HepG2 (cell line): ENCODE measurements around the gene ZFHX3. TPM values are rescaled to one million over a fixed set of nuclear protein-coding genes. Genes with fewer than 3 reads are reported as not detected.

Experiments
- CEBPG ChIP-seq: IDR thresholded peaks from 2 replicates; pipeline ENCODE4 v1.6.1; 2016
- CHCHD3 ChIP-seq: sonication (generic); formaldehyde crosslinking; IDR thresholded peaks from 2 replicates; pipeline ENCODE4 v1.8.0; 2022; ENCODE audit warnings: mild to moderate bottlenecking, missing genetic modification reagents, moderate library complexity
- ETV5 ChIP-seq: IDR thresholded peaks from 2 replicates; pipeline ENCODE4 v1.6.1; 2018; ENCODE audit warnings: missing biosample characterization, missing genetic modification reagents, inconsistent platforms, borderline replicate concordance
- MAX ChIP-seq: IDR thresholded peaks from 2 replicates; pipeline ENCODE4 v1.6.1; 2012; ENCODE audit warnings: inconsistent platforms
- MTF2 ChIP-seq: sonication (generic); formaldehyde crosslinking; IDR thresholded peaks from 2 replicates; pipeline ENCODE4 v1.5.0; 2020; ENCODE audit warnings: missing genetic modification reagents, borderline replicate concordance
- PPARG ChIP-seq: conservative IDR thresholded peaks from 2 replicates; pipeline ENCODE4 v1.6.1; 2016; ENCODE audit warnings: missing biosample characterization, missing genetic modification reagents
- RERE ChIP-seq: IDR thresholded peaks from 2 replicates; pipeline ENCODE4 v1.6.1; 2016; ENCODE audit warnings: low read depth, missing genetic modification reagents, missing compliant biosample characterization
- UBTF ChIP-seq: sonication (generic); formaldehyde crosslinking; IDR thresholded peaks from 2 replicates; pipeline ENCODE4 v1.4.0; 2020; ENCODE audit warnings: mild to moderate bottlenecking, missing genetic modification reagents
- ZBTB3 ChIP-seq: sonication (generic); formaldehyde crosslinking; IDR thresholded peaks from 2 replicates; pipeline ENCODE4 v1.4.0; 2020; ENCODE audit warnings: low read depth, mild to moderate bottlenecking, moderate library complexity, missing genetic modification reagents, borderline replicate concordance
- ZNF331 ChIP-seq: sonication (generic); formaldehyde crosslinking; IDR thresholded peaks from 2 replicates; pipeline ENCODE4 v1.4.0; 2020; ENCODE audit warnings: missing genetic modification reagents
- ZNF33B ChIP-seq: sonication (generic); formaldehyde crosslinking; IDR thresholded peaks from 2 replicates; pipeline ENCODE4 v1.5.1; 2020; ENCODE audit warnings: mild to moderate bottlenecking, missing genetic modification reagents
- ZNF362 ChIP-seq: sonication (generic); formaldehyde crosslinking; IDR thresholded peaks from 2 replicates; pipeline ENCODE4 v1.4.0; 2020; ENCODE audit warnings: missing genetic modification reagents, mild to moderate bottlenecking, borderline replicate concordance
- ZNF580 ChIP-seq: IDR thresholded peaks from 2 replicates; pipeline ENCODE4 v1.6.1; 2016; ENCODE audit warnings: low read depth, borderline replicate concordance
- ZNF605 ChIP-seq: sonication (generic); formaldehyde crosslinking; IDR thresholded peaks from 2 replicates; pipeline ENCODE4 v1.8.0; 2022; ENCODE audit warnings: mild to moderate bottlenecking, missing genetic modification reagents
- ZNF724P ChIP-seq: sonication (generic); formaldehyde crosslinking; IDR thresholded peaks from 2 replicates; pipeline ENCODE4 v1.8.0; 2022; ENCODE audit warnings: missing genetic modification reagents, borderline replicate concordance
- ZNF781 ChIP-seq: sonication (generic); formaldehyde crosslinking; IDR thresholded peaks from 2 replicates; pipeline ENCODE4 v1.5.1; 2020; ENCODE audit warnings: borderline replicate concordance, mild to moderate bottlenecking, missing genetic modification reagents; ENCODE audit errors: not compliant biosample characterization
- polyA plus RNA-seq, 8 experiments: library from polyadenylated mRNA; depleted of rRNA in 3 of 8; stranded (reverse) in 7 of 8; unstranded in 1 of 8; fragments of >200 nt; fragmentation: Illumina TruSeq in 4 of 8; extraction: Trizol in 4 of 8; gene quantifications; 2 replicates each; pipeline versions ENCODE4 v1.2.1 to v1.2.3, GENCODE V29; 2011 to 2016; ENCODE audit warnings: low read depth in 4 of 8, missing spikeins in 1 of 8, mixed read lengths in 1 of 8; ENCODE audit not compliant: insufficient read depth in 1 of 8
- total RNA-seq, 5 experiments: library from RNA; depleted of rRNA; stranded (reverse); fragments of >200 nt; fragmentation: Illumina TruSeq; extraction: Trizol; gene quantifications; 2 replicates each; pipeline ENCODE4 v1.2.3, GENCODE V29; 2016; ENCODE audit warnings: low read depth in 1 of 5

The ZFHX3 gene
- total and polyA plus RNA-seq, 2 of the 13 experiments (the other 11 are each of a cell fraction or from before 2014, with no cell fraction given), result 5.0 to 6.0 TPM

- no peak for TF ChIP-seq UBTF
- peak; percentile 62; the same call in 1 of the 2 replicates for TF ChIP-seq ZNF33B (CRISPR knock-in tag)
- peak; percentile 81 for TF ChIP-seq ZNF331 (CRISPR knock-in tag)
- TF ChIP-seq ZNF580 (CRISPR knock-in tag), result peak; percentile 80; the same call in 1 of the 2 replicates
- TF ChIP-seq RERE (CRISPR knock-in tag), result 0 out of 2 replicates have a peak, but pooled peaks have one; percentile 27
- TF ChIP-seq ETV5 (CRISPR knock-in tag), result 0 out of 2 replicates have a peak, but pooled peaks have one; percentile 8
- 0 out of 2 replicates have a peak, but pooled peaks have one; percentile 36 for TF ChIP-seq PPARG (CRISPR knock-in tag)
- peak; percentile 68 for TF ChIP-seq ZNF781 (CRISPR knock-in tag)
- TF ChIP-seq CHCHD3 (CRISPR knock-in tag), result 0 out of 2 replicates have a peak, but pooled peaks have one; percentile 10
- TF ChIP-seq ZNF724P (CRISPR knock-in tag), result 0 out of 2 replicates have a peak, but pooled peaks have one; percentile 72
- peak; percentile 78 for TF ChIP-seq MAX
- 0 out of 2 replicates have a peak, but pooled peaks have one; percentile 15 for TF ChIP-seq ZNF362 (CRISPR knock-in tag)
- TF ChIP-seq ZBTB3 (CRISPR knock-in tag), result peak; percentile 77; the same call in 1 of the 2 replicates
- no peak; the same call in 1 of the 2 replicates for TF ChIP-seq MTF2 (CRISPR knock-in tag)
- peak; percentile 8; the same call in 1 of the 2 replicates for TF ChIP-seq CEBPG (CRISPR knock-in tag)
- peak; percentile 75; the same call in 1 of the 2 replicates for TF ChIP-seq ZNF605 (CRISPR knock-in tag)
Measured at GRCh38 chr16:73023752-73024570, 24.0 kb downstream of the ZFHX3 start (continued).
